K562 (cell line): ENCODE measurements around the gene NPY2R. TPM values are rescaled to one million over a fixed set of nuclear protein-coding genes. Genes with fewer than 3 reads are reported as not detected.

Experiments
- ATAC-seq: fragments of 200-7000 bp; cut with Tn5 transposase; 3 replicates; pipeline ENCODE4 v1.9.1; 2020; ENCODE audit warnings: moderate library complexity
- BruUV-seq: library from RNA; stranded (reverse); fragments of 400-500 nt; replicated peaks from 2 replicates; lab custom pipeline; 2021; lab: Mats Ljungman, UMichigan
- CTCF ChIA-PET: fragments of 300-600 bp; formaldehyde crosslinking; extraction: SDS; loops from one replicate; lab custom pipeline; 2021; ENCODE audit warnings: low intra/inter-chr PET ratio; lab: Yijun Ruan, JAX
- POLR2A ChIA-PET: fragments of 300-600, 350-650 bp; sonication (Branson Sonifier 250); formaldehyde crosslinking; extraction: SDS; loops from one replicate; lab custom pipeline; 2021; ENCODE audit warnings: antibody characterized with exemption, inconsistent platforms; lab: Yijun Ruan, JAX
- DNase-seq, 4 experiments: peaks; one replicate each; pipeline versions ENCODE4 v3.0.0 to v3.0.0-alpha.2; 2011 to 2018; ENCODE audit warnings: low spot score in 3 of 4, mixed read lengths in 3 of 4; ENCODE audit errors: extremely low read depth in 1 of 4
- FAIRE-seq: peaks from 2 replicates; lab custom pipeline; 2011; peaks lifted over from hg19 to GRCh38; lab: Jason Lieb, UNC
- H2AFZ ChIP-seq: 2 replicates; pipeline ENCODE4 v1.6.0; 2011; ENCODE audit warnings: low read depth, low read length, control low read depth, inconsistent platforms
- H3K27ac ChIP-seq: fragments of 200-600 bp; 3 replicates; pipeline ENCODE4 v1.8.0; 2011; ENCODE audit warnings: low read depth, mild to moderate bottlenecking, control low read depth, inconsistent platforms, low read length, moderate library complexity, mixed read lengths; ENCODE audit errors: extremely low read depth
- H3K27me3 ChIP-seq, 2 experiments: fragments of 300-600 bp in 1 of 2; 2 replicates in 1 of 2; 3 replicates in 1 of 2; pipeline versions ENCODE4 v1.6.0 to v1.8.0; 2011; ENCODE audit warnings: inconsistent platforms in 2 of 2, low read length in 2 of 2, mild to moderate bottlenecking in 1 of 2, mixed read lengths in 1 of 2, moderate library complexity in 1 of 2; ENCODE audit not compliant: control insufficient read depth in 2 of 2, insufficient read depth in 2 of 2
- H3K36me3 ChIP-seq: fragments of 300-600 bp; 3 replicates; pipeline ENCODE4 v1.8.0; 2011; ENCODE audit warnings: mild to moderate bottlenecking, low read length, inconsistent platforms; ENCODE audit not compliant: control insufficient read depth, insufficient read depth
- H3K4me1 ChIP-seq, 2 experiments: fragments of 200-600 bp in 1 of 2; replicated peaks in 1 of 2; 2 replicates in 1 of 2; 3 replicates in 1 of 2; pipeline versions ENCODE4 v1.5.1 to v1.8.0; 2011; ENCODE audit warnings: inconsistent platforms in 2 of 2, low read length in 2 of 2, mild to moderate bottlenecking in 1 of 2, mixed read lengths in 1 of 2, moderate library complexity in 1 of 2; ENCODE audit not compliant: control insufficient read depth in 2 of 2, insufficient read depth in 2 of 2
- H3K4me2 ChIP-seq: 2 replicates; pipeline ENCODE4 v1.6.1; 2011; ENCODE audit warnings: low read length, control low read depth, inconsistent platforms, mixed read lengths; ENCODE audit not compliant: insufficient read depth
- H3K4me3 ChIP-seq: fragments of 200-600 bp; sonication (generic), shearing (Covaris generic); 2 replicates; pipeline ENCODE4 v1.5.1; 2016; ENCODE audit warnings: control low read depth, inconsistent platforms
- H3K79me2 ChIP-seq: fragments of 200-600 bp; 3 replicates; pipeline ENCODE4 v1.8.0; 2011; ENCODE audit warnings: low read length, inconsistent platforms; ENCODE audit not compliant: control insufficient read depth, insufficient read depth
- H3K9ac ChIP-seq, 2 experiments: 2 replicates each; pipeline versions ENCODE4 v1.6.0 to v1.6.1; 2011; ENCODE audit warnings: low read depth in 2 of 2, low read length in 2 of 2, control low read depth in 1 of 2, inconsistent platforms in 1 of 2, mild to moderate bottlenecking in 1 of 2, mixed read lengths in 1 of 2; ENCODE audit not compliant: insufficient read depth in 1 of 2
- H3K9me1 ChIP-seq: one replicate; pipeline ENCODE4 v1.6.0; 2011; ENCODE audit warnings: inconsistent platforms, mild to moderate bottlenecking, low read length, moderate library complexity; ENCODE audit not compliant: control insufficient read depth, insufficient read depth
- H3K9me3 ChIP-seq: replicated peaks from 2 replicates; pipeline ENCODE4 v1.5.1; 2011; ENCODE audit warnings: low read depth, low read length, inconsistent platforms; ENCODE audit not compliant: control insufficient read depth, insufficient read depth
- H4K20me1 ChIP-seq: replicated peaks from 2 replicates; pipeline ENCODE4 v1.6.1; 2011; ENCODE audit warnings: low read length, inconsistent platforms, mixed read lengths; ENCODE audit not compliant: control insufficient read depth, insufficient read depth
- E2F6 ChIP-seq, 2 experiments: IDR thresholded peaks; 2 replicates each; pipeline ENCODE4 v1.6.1; 2011; ENCODE audit warnings: borderline replicate concordance in 1 of 2, control low read depth in 1 of 2, low read depth in 1 of 2, low read length in 1 of 2, mild to moderate bottlenecking in 1 of 2, mixed read lengths in 1 of 2, moderate library complexity in 1 of 2; ENCODE audit not compliant: insufficient read depth in 1 of 2, insufficient read length in 1 of 2, poor library complexity in 1 of 2, severe bottlenecking in 1 of 2; ENCODE audit errors: extremely low read depth in 1 of 2
- KLF16 ChIP-seq: IDR thresholded peaks from 2 replicates; pipeline ENCODE4 v1.6.1; 2016; ENCODE audit warnings: antibody characterized with exemption
- RBM39 ChIP-seq: fragments of 200-400 bp; formaldehyde crosslinking; optimal IDR thresholded peaks from 2 replicates; pipeline ENCODE3; 2018; ENCODE audit warnings: low read depth, low read length
- THRAP3 ChIP-seq: fragments of 450-650 bp; IDR thresholded peaks from 2 replicates; pipeline ENCODE4 v1.6.1; 2016; ENCODE audit warnings: mild to moderate bottlenecking, inconsistent platforms, borderline replicate concordance
- WGBS: fragments of 100-300 bp; shearing (Covaris generic); methylation state at CpG from one replicate; pipeline ENCODE4 v1.1.6; 2016; ENCODE audit warnings: low coverage, mixed read lengths; ENCODE audit not compliant: insufficient coverage; ENCODE audit errors: missing lambda C conversion rate; 5-methylcytosine and 5-hydroxymethylcytosine counted together
- in situ Hi-C: fragments of 300-500 bp; cut with MboI; formaldehyde crosslinking; loops from 4 replicates; pipeline ENCODE4 v1.15.0; 2018; ENCODE audit warnings: inconsistent platforms, mixed read lengths
- intact Hi-C: fragments of 100-400 bp; cut with micrococcal nuclease; formaldehyde crosslinking; loops from 2 replicates; pipeline ENCODE4 v1.14.2; 2022
- polyA plus RNA-seq, 8 experiments: library from polyadenylated mRNA; depleted of rRNA in 4 of 8; stranded (reverse) in 5 of 8; unstranded in 3 of 8; fragments of >200 nt; fragmentation: Nextera tagmentation in 2 of 8; fragmentation: Illumina TruSeq in 1 of 8; extraction: Ambion mirVana in 2 of 8; extraction: Trizol in 1 of 8; gene quantifications; 2 replicates each; pipeline versions ENCODE4 v1.2.1 to v1.2.3, GENCODE V29; 2011 to 2014; ENCODE audit warnings: inconsistent platforms in 1 of 8, missing spikeins in 1 of 8
- total RNA-seq, 7 experiments: library from RNA; depleted of rRNA in 6 of 7; stranded (reverse); fragments of >200 nt in 6 of 7; fragmentation: Illumina TruSeq in 2 of 7; extraction: Trizol in 2 of 7; gene quantifications; 2 replicates each; pipeline versions ENCODE4 v1.2.1 to v1.2.3, GENCODE V29; 2011 to 2021; ENCODE audit warnings: low replicate concordance in 1 of 7
- TF ChIP-seq, protein P1 (sequence below): fragments of 250-450 bp; sonication (Bioruptor Pico); IDR thresholded peaks from 2 replicates; pipeline ENCODE4 v1.4.0; 2020

NPY2R gene
- total and polyA plus RNA-seq, 9 of the 15 experiments (the other 6 are each of a cell fraction or from before 2014, with no cell fraction given): not detected

DNA sequence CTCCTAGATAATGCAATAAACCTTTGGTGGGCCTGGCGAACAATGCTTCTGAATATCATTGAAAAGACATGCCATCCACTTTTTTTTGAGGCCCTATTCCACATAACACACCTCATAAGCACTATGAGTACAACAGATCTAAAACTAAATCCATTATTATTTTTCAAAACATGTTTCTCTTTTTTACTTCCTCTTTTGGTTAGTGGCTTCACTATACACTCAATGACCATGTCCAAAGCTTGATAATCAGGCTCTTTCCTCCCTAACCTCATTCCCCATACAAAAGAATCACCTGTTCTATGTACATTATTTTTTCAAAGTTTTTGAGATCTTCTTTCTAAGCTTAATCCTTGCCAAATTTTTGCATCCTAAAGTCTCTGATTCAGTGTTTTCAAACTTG lies 20.4 kb upstream of the NPY2R start:
- H3K9me1 ChIP-seq: no peaks in the 10 kb centered on the region
- no peaks in the 10 kb centered on the region for H3K36me3 ChIP-seq
- H3K27ac ChIP-seq: no peak overlapping the region
- in situ Hi-C loops: no loop called here
- 0% methylated on average over 1 of the region's 1 CpG for WGBS
- no peak for DNase-seq
- no peak for FAIRE-seq
- no peaks in the 10 kb centered on the region for H3K79me2 ChIP-seq
- H2AFZ ChIP-seq: no peak overlapping the region
- CTCF ChIA-PET: no interaction called here
- ATAC-seq: no peak
- no peaks in the 10 kb centered on the region for H3K4me1 ChIP-seq
- no peak overlapping the region for H3K9ac ChIP-seq
- intact Hi-C loops: no loop called here
- no TSS peak for BruUV-seq
- H3K4me3 ChIP-seq: no peak overlapping the region
- H3K9me3 ChIP-seq: no peaks in the 10 kb centered on the region
- H4K20me1 ChIP-seq: no peaks in the 10 kb centered on the region
- no peaks in the 10 kb centered on the region for H3K27me3 ChIP-seq
- POLR2A ChIA-PET: no interaction called here
- no peak for TF ChIP-seq RBM39
- no peak for TF ChIP-seq E2F6 (IDR thresholded peaks at IDR 0.05; ENCODE audit: borderline replicate concordance in 1 of 2, extremely low read depth in 1 of 2, insufficient read depth in 1 of 2, insufficient read length in 1 of 2, low read depth in 1 of 2, low read length in 1 of 2, poor library complexity in 1 of 2, severe bottlenecking in 1 of 2)
- TF ChIP-seq, protein P1, sequence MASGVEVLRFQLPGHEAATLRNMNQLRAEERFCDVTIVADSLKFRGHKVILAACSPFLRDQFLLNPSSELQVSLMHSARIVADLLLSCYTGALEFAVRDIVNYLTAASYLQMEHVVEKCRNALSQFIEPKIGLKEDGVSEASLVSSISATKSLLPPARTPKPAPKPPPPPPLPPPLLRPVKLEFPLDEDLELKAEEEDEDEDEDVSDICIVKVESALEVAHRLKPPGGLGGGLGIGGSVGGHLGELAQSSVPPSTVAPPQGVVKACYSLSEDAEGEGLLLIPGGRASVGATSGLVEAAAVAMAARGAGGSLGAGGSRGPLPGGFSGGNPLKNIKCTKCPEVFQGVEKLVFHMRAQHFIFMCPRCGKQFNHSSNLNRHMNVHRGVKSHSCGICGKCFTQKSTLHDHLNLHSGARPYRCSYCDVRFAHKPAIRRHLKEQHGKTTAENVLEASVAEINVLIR (CRISPR knock-in tag): no peak
- no peak for TF ChIP-seq THRAP3
- no peak for TF ChIP-seq KLF16
- no peak overlapping the region for H3K4me2 ChIP-seq
